Measurements from ENCODE around the gene COPS6.
A peak's percentile ranks its signal among the peaks of the same experiment; 100 is the strongest.

COPS6 gene

DNA sequence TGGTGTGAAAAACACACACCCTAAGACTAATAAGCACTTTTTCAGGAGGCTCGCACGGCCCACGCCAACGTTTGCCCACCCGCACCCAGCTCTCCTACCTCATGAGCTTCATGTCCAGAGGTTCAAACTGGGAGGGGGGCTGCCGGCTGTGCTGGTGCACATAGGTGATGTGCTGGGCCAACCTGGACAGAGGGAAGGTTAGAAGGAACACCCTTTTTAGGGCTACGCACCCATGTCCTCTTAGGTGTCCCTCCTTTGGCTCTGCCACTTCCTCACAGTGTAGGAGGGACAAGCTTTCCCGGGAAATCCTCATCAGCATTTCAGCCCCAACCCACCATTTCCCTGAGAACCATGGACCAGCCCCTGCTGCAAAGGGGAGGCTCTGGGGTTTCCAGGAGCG, 6.5 kb downstream of the COPS6 start:
- CTCF ChIA-PET = no interaction called here
- POLR2A ChIA-PET = interaction anchor here (1.1 to 1.3 kb wide), 3 partner anchors 11 to 54 kb away, joined by 3 to 4 read pairs (median 3); partner anchors contain the start of gene LAMTOR4
- DNase-seq (ENCODE audit: extremely low spot score) = no peak
- TF ChIP-seq SUZ12 (IDR thresholded peaks at IDR 0.05) = no peak
- no peak for TF ChIP-seq CTBP1 (IDR thresholded peaks at IDR 0.05; ENCODE audit: borderline replicate concordance)
- no peak for TF ChIP-seq SP1 (IDR thresholded peaks at IDR 0.05)
- no peak for TF ChIP-seq FOXM1 (IDR thresholded peaks at IDR 0.05; ENCODE audit: borderline replicate concordance)
- no peak for TF ChIP-seq BHLHE40 (IDR thresholded peaks at IDR 0.05; ENCODE audit: borderline replicate concordance)
- TF ChIP-seq ZNF384 (IDR thresholded peaks at IDR 0.05) = no peak
- TF ChIP-seq ARNT (IDR thresholded peaks at IDR 0.05) = no peak
- no peak for TF ChIP-seq NFRKB (IDR thresholded peaks at IDR 0.05)
- no peak for TF ChIP-seq L3MBTL2 (conservative IDR thresholded peaks at IDR 0.05)
- TF ChIP-seq, protein P1, sequence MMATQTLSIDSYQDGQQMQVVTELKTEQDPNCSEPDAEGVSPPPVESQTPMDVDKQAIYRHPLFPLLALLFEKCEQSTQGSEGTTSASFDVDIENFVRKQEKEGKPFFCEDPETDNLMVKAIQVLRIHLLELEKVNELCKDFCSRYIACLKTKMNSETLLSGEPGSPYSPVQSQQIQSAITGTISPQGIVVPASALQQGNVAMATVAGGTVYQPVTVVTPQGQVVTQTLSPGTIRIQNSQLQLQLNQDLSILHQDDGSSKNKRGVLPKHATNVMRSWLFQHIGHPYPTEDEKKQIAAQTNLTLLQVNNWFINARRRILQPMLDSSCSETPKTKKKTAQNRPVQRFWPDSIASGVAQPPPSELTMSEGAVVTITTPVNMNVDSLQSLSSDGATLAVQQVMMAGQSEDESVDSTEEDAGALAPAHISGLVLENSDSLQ (IDR thresholded peaks at IDR 0.05) = no peak
- TF ChIP-seq TARDBP (IDR thresholded peaks at IDR 0.05) = no peak
- TF ChIP-seq FOXA1 (IDR thresholded peaks at IDR 0.05) = no peak
- no peak for TF ChIP-seq FOXK2 (IDR thresholded peaks at IDR 0.05)
- TF ChIP-seq ELF4 (IDR thresholded peaks at IDR 0.05) = no peak
- TF ChIP-seq LEF1 (IDR thresholded peaks at IDR 0.05; ENCODE audit: borderline replicate concordance) = no peak
- TF ChIP-seq HDGF (IDR thresholded peaks at IDR 0.05; ENCODE audit: borderline replicate concordance) = no peak

DNA sequence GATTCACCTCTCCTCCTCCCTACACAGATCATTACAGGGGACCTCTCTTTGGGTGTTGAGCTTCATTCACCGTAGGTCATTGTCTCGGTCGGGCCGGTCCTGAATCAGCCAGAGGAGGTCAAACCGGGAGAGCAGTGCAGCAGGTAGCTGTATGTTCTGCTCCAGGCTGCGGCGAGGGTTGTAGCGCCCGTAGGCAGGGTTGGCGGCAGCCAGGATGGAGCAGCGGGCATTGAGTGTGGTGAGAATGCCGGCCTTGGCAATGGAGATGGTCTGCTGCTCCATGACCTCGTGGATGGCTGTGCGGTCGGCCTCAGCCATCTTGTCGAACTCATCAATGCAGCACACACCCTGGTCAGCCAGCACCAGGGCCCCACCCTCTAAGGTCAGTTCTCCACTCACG, 6.9 kb downstream of the COPS6 start:
- DNase-seq (ENCODE audit: extremely low spot score) = no peak
- TF ChIP-seq TARDBP (IDR thresholded peaks at IDR 0.05) = no peak
- no peak for TF ChIP-seq CTBP1 (IDR thresholded peaks at IDR 0.05; ENCODE audit: borderline replicate concordance)
- TF ChIP-seq, protein P1 (IDR thresholded peaks at IDR 0.05) = no peak
- CTCF ChIA-PET = no interaction called here
- POLR2A ChIA-PET = interaction anchor here (1.1 to 1.3 kb wide), 3 partner anchors 10 to 53 kb away, joined by 3 to 4 read pairs (median 3); partner anchors contain the start of gene LAMTOR4

DNA sequence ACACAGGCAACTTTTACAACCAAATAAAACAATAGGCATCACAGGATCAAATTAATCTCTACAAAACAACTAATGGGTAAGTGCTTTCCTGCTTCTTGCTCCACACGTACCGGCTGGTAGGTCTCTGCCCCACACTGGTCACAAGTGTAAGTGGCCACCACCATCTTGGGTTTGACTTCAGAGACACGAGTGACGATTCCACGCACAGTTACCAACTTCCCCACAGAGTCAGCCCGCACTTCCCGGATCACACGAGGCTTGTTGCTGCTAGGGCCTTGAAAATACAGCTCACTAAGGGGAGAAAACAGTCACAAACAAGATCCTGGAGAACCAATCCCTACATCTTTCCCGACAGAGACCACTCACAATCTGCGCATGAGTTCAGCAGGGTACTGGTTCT, 10.1 kb downstream of the COPS6 start:
- no peak for TF ChIP-seq ELF4 (IDR thresholded peaks at IDR 0.05)
- no peak for TF ChIP-seq SUZ12 (IDR thresholded peaks at IDR 0.05)
- no peak for TF ChIP-seq BHLHE40 (IDR thresholded peaks at IDR 0.05; ENCODE audit: borderline replicate concordance)
- CTCF ChIA-PET = no interaction called here
- POLR2A ChIA-PET = interaction anchor here (4.9 kb wide), 1 partner anchor 9 kb away, joined by 100 read pairs; the partner anchor contains the start of gene COPS6
- no peak for DNase-seq (ENCODE audit: extremely low spot score)

DNA sequence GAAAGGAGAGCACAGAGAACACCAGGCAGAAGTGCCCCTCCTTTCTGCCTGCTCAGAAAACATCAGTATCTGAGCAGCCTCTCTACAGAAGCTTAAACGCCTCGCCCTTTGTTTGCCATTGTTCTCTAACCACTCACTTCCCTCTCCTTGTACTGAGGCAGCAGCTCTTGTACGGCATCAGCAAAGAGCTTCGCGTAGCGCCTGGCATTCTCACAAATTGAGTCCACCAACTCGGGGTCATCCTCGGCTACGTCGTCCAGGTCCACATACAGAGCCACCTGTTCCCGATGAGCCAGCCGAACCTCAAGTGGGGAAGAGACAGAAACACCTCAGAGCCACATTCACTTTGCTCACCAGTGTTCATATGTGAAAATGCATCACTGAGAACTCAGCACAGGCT, 10.7 kb downstream of the COPS6 start:
- no peak for TF ChIP-seq LEF1 (IDR thresholded peaks at IDR 0.05; ENCODE audit: borderline replicate concordance)
- TF ChIP-seq TARDBP (IDR thresholded peaks at IDR 0.05) = no peak
- no peak for TF ChIP-seq SP1 (IDR thresholded peaks at IDR 0.05)
- TF ChIP-seq CTBP1 (IDR thresholded peaks at IDR 0.05; ENCODE audit: borderline replicate concordance) = no peak
- no peak for TF ChIP-seq L3MBTL2 (conservative IDR thresholded peaks at IDR 0.05)
- no peak for TF ChIP-seq FOXM1 (IDR thresholded peaks at IDR 0.05; ENCODE audit: borderline replicate concordance)
- TF ChIP-seq ELF4 (IDR thresholded peaks at IDR 0.05) = no peak
- TF ChIP-seq ZNF384 (IDR thresholded peaks at IDR 0.05) = no peak
- no peak for TF ChIP-seq SUZ12 (IDR thresholded peaks at IDR 0.05)
- TF ChIP-seq, protein P1 (IDR thresholded peaks at IDR 0.05) = no peak
- no peak for TF ChIP-seq FOXA1 (IDR thresholded peaks at IDR 0.05)
- ChIA-PET CTCF (no interaction called here), POLR2A (interaction anchor here (4.9 kb wide), 1 partner anchor 10 kb away, joined by 100 read pairs; the partner anchor contains the start of gene COPS6)
- no peak for DNase-seq (ENCODE audit: extremely low spot score)

DNA sequence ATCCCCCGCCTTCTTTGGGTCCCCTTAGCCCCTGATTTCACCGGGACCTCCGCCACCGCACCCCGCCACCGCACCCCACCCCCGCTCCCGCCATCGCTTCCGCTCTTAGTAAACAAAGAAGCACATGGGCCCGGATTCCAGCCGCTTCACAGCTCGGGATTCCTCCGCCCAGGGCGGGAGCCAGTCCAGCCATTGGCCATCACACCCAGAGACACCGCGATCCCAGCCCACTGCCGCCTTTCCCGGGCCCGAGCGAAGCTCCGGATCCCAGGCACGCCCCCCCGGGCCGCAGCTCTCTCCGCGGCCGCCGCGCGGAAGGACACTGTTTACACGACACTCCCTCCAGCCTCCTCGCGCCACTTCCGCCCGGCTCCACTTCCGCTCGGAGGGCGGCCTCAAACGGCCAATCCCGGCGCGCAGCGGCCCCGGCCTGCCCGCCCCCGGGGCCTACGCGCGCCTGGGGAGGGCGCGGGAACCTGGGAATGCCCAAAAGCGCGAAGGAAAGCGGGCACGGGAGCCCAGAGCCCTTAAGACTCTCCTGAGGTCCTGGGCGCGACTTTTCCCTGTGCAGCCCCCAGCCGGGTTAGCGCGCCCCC, 11.7 kb downstream of the COPS6 start:
- CTCF ChIA-PET = interaction anchor here (1.2 kb wide), 1 partner anchor 16 kb away, joined by 4 read pairs; no protein-coding TSS in a partner anchor
- POLR2A ChIA-PET = interaction anchor here (0.9 to 5.4 kb wide), 17 partner anchors 8 to 336 kb away, joined by 3 to 100 read pairs (median 14); partner anchors contain the start of genes CNPY4, COPS6, LAMTOR4 and MBLAC1
- DNase-seq (ENCODE audit: extremely low spot score) = peak; percentile 82
- no peak for TF ChIP-seq SP1 (IDR thresholded peaks at IDR 0.05)
- no peak for TF ChIP-seq ZNF384 (IDR thresholded peaks at IDR 0.05)
- TF ChIP-seq BHLHE40 (IDR thresholded peaks at IDR 0.05; ENCODE audit: borderline replicate concordance) = no peak
- TF ChIP-seq SUZ12 (IDR thresholded peaks at IDR 0.05) = no peak
- TF ChIP-seq FOXA1 (IDR thresholded peaks at IDR 0.05) = no peak
- peak; percentile 61; the same call in 1 of the 2 replicates for TF ChIP-seq ELF4 (IDR thresholded peaks at IDR 0.05)
- TF ChIP-seq NFRKB (IDR thresholded peaks at IDR 0.05) = no peak
- TF ChIP-seq FOXM1 (IDR thresholded peaks at IDR 0.05; ENCODE audit: borderline replicate concordance) = 0 out of 2 replicates have a peak, but pooled peaks have one; percentile 1
- TF ChIP-seq FOXK2 (IDR thresholded peaks at IDR 0.05) = peak; percentile 98
- no peak for TF ChIP-seq ARNT (IDR thresholded peaks at IDR 0.05)
- TF ChIP-seq HDGF (IDR thresholded peaks at IDR 0.05; ENCODE audit: borderline replicate concordance) = no peak
- TF ChIP-seq, protein P1 (IDR thresholded peaks at IDR 0.05) = no peak

Measured in HEK293T (cell line).